ENCODE data around the gene DNAH8. TPM values are rescaled to one million over a fixed set of nuclear protein-coding genes. Genes with fewer than 3 reads are reported as not detected.

The DNAH8 gene
- polyA plus RNA-seq, 1 of the 3 experiments (the other 2 are of a cell fraction) = not detected

GRCh38 chr6:38959138-38959537 lies 244.0 kb downstream of the DNAH8 start:
- H3K4me2 ChIP-seq = no peak overlapping the region
- no peak for TF ChIP-seq MAX (IDR thresholded peaks at IDR 0.05; ENCODE audit: low read depth)
- TF ChIP-seq FOXJ3 (CRISPR knock-in tag; IDR thresholded peaks at IDR 0.05) = no peak
- no peak for TF ChIP-seq NFIC (IDR thresholded peaks at IDR 0.05; ENCODE audit: borderline replicate concordance)
- TF ChIP-seq TCF12 (IDR thresholded peaks at IDR 0.05) = no peak
- CTCF ChIA-PET = no interaction called here
- POLR2A ChIA-PET = no interaction called here
- no peaks in the 10 kb centered on the region for H4K20me1 ChIP-seq (ENCODE audit: insufficient read depth)
- no peak overlapping the region for H3K4me3 ChIP-seq (ENCODE audit: low read depth in 2 of 2, low read length in 1 of 2)
- H2AFZ ChIP-seq (ENCODE audit: low read depth) = no peak overlapping the region
- DNase-seq = no peak
- H3K27ac ChIP-seq (ENCODE audit: low read depth in 2 of 2, low read length in 1 of 2) = no peak overlapping the region
- no peaks in the 10 kb centered on the region for H3K27me3 ChIP-seq (ENCODE audit: insufficient read depth)
- H3K79me2 ChIP-seq (ENCODE audit: insufficient read depth) = no peaks in the 10 kb centered on the region
- no peaks in the 10 kb centered on the region for H3K9me3 ChIP-seq
- no peaks in the 10 kb centered on the region for H3K36me3 ChIP-seq (replicated peaks in 1 of 2; ENCODE audit: control insufficient read depth in 1 of 2, insufficient read depth in 2 of 2, low read length in 1 of 2)
- no peaks in the 10 kb centered on the region for H3K9me2 ChIP-seq
- no peak overlapping the region for H3K9ac ChIP-seq
- 21% methylated on average over 2 of the region's 2 CpGs for WGBS (ENCODE audit: low lambda C conversion rate)
- no peaks in the 10 kb centered on the region for H3F3A ChIP-seq (replicated peaks; ENCODE audit: insufficient read depth)
- no peaks in the 10 kb centered on the region for H3K4me1 ChIP-seq (ENCODE audit: control insufficient read depth in 1 of 2, insufficient read depth in 2 of 2, low read depth in 1 of 2, low read length in 1 of 2)

GRCh38 chr6:38968702-38969149 lies 253.6 kb downstream of the DNAH8 start:
- Histone ChIP-seq H3K79me2 (ENCODE audit: insufficient read depth) (no peaks in the 10 kb centered on the region), H3K27ac (ENCODE audit: low read depth in 2 of 2, low read length in 1 of 2) (no peak overlapping the region), H3K4me2 (no peak overlapping the region), H3K9ac (no peak overlapping the region), H3K4me3 (ENCODE audit: low read depth in 2 of 2, low read length in 1 of 2) (no peak overlapping the region), H3F3A (replicated peaks; ENCODE audit: insufficient read depth) (no peaks in the 10 kb centered on the region), H3K9me3 (no peaks in the 10 kb centered on the region), H3K36me3 (replicated peaks in 1 of 2; ENCODE audit: control insufficient read depth in 1 of 2, insufficient read depth in 2 of 2, low read length in 1 of 2) (no peaks in the 10 kb centered on the region), H3K9me2 (no peaks in the 10 kb centered on the region), H4K20me1 (ENCODE audit: insufficient read depth) (no peaks in the 10 kb centered on the region), H3K27me3 (ENCODE audit: insufficient read depth) (no peaks in the 10 kb centered on the region; the same call in 1 of the 2 replicates), H2AFZ (ENCODE audit: low read depth) (no peak overlapping the region), H3K4me1 (ENCODE audit: control insufficient read depth in 1 of 2, insufficient read depth in 2 of 2, low read depth in 1 of 2, low read length in 1 of 2) (no peaks in the 10 kb centered on the region)
- no peak for DNase-seq
- POLR2A ChIA-PET = no interaction called here
- CTCF ChIA-PET = interaction anchor here (2.7 to 8.8 kb wide), 2 partner anchors 12 to 336 kb away, joined by 6 to 83 read pairs; no protein-coding TSS in a partner anchor
- TF ChIP-seq EP300 (IDR thresholded peaks at IDR 0.05; ENCODE audit: borderline replicate concordance in 1 of 2, low read depth in 1 of 2, low read length in 1 of 2) (no peak), MEF2A (IDR thresholded peaks at IDR 0.05; ENCODE audit: borderline replicate concordance, low read depth) (no peak), MXI1 (IDR thresholded peaks at IDR 0.05; ENCODE audit: low read depth, low read length) (no peak), REST (IDR thresholded peaks at IDR 0.05; ENCODE audit: low read depth, low read length) (no peak), YY1 (IDR thresholded peaks at IDR 0.05; ENCODE audit: low read depth) (no peak), FOSL2 (IDR thresholded peaks at IDR 0.05; ENCODE audit: borderline replicate concordance, low read depth) (no peak), TCF12 (IDR thresholded peaks at IDR 0.05) (no peak), ELF1 (IDR thresholded peaks at IDR 0.05) (no peak), NFIC (IDR thresholded peaks at IDR 0.05; ENCODE audit: borderline replicate concordance) (no peak), NRF1 (IDR thresholded peaks at IDR 0.05; ENCODE audit: low read depth, low read length) (no peak), RXRA (IDR thresholded peaks at IDR 0.05; ENCODE audit: borderline replicate concordance, low read depth) (no peak), USF1 (IDR thresholded peaks at IDR 0.05; ENCODE audit: borderline replicate concordance, low read depth) (no peak), SIN3A (IDR thresholded peaks at IDR 0.05; ENCODE audit: borderline replicate concordance, low read depth, low read length) (no peak), GABPA (IDR thresholded peaks at IDR 0.05; ENCODE audit: low read depth) (no peak), USF2 (IDR thresholded peaks at IDR 0.05; ENCODE audit: borderline replicate concordance, low read depth, low read length) (no peak), MAX (IDR thresholded peaks at IDR 0.05; ENCODE audit: low read depth) (no peak), IRF3 (IDR thresholded peaks at IDR 0.05; ENCODE audit: low read depth, low read length) (no peak), POLR2AphosphoS5 (IDR thresholded peaks at IDR 0.05; ENCODE audit: low read depth, low read length) (no peak), CTCF (IDR thresholded peaks at IDR 0.05) (no peak)
